Lower lobe of right lung (tissue), 2 donors: ENCODE data around the gene ZFYVE19. TPM values are rescaled to one million over a fixed set of nuclear protein-coding genes. Genes with fewer than 3 reads are reported as not detected.
"Not testable (repeated sequence)": the region's sequence is repeated elsewhere in the genome, so short reads cannot be mapped to it uniquely, and the experiment has no call there.

Experiments used
- ATAC-seq, 2 donors: fragments of 200-7000 bp; cut with Tn5 transposase; one replicate each; pipeline ENCODE4 v1.9.1; 2020 to 2022; ENCODE audit warnings: mild to moderate bottlenecking in 2 of 2, moderate library complexity in 2 of 2
- DNase-seq: peaks from one replicate; pipeline ENCODE4 v3.0.0-alpha.2; 2020
- H3K27ac ChIP-seq: fragments of 200-600 bp; one replicate; pipeline ENCODE4 v1.8.0; 2022
- H3K27me3 ChIP-seq: fragments of 200-600 bp; one replicate; pipeline ENCODE4 v1.8.0; 2022; ENCODE audit warnings: low read depth
- H3K36me3 ChIP-seq: fragments of 200-600 bp; one replicate; pipeline ENCODE4 v1.8.0; 2022; ENCODE audit warnings: mild to moderate bottlenecking
- H3K4me1 ChIP-seq: fragments of 200-600 bp; one replicate; pipeline ENCODE4 v1.8.0; 2022
- H3K4me3 ChIP-seq: fragments of 200-600 bp; one replicate; pipeline ENCODE4 v1.8.0; 2022; ENCODE audit warnings: mild to moderate bottlenecking
- H3K9me3 ChIP-seq: fragments of 200-600 bp; one replicate; pipeline ENCODE4 v1.8.0; 2022
- intact Hi-C: fragments of 100-400 bp; cut with DNase I; formaldehyde crosslinking; loops from one replicate; pipeline ENCODE4 v1.11.0; 2022
- total RNA-seq: library from RNA; stranded (reverse); fragmentation: NEBNext Ultra II Directional; extraction: Animal tissue kit (Norgen Biotek cat#: 25700); gene quantifications from one replicate; pipeline ENCODE4 v1.2.1, GENCODE V29; 2021
- TF ChIP-seq, protein P1 (sequence below): fragments of 200-600 bp; IDR thresholded peaks from one replicate; pipeline ENCODE4 v1.8.0; 2022; ENCODE audit warnings: antibody characterized with exemption, mild to moderate bottlenecking
- donor health status: DM: no; HTN: yes; CAD: no; lungs with severe emphysema.

ZFYVE19 gene
- total RNA-seq, 1 donor from 2014 or later: 29.6 TPM

DNA sequence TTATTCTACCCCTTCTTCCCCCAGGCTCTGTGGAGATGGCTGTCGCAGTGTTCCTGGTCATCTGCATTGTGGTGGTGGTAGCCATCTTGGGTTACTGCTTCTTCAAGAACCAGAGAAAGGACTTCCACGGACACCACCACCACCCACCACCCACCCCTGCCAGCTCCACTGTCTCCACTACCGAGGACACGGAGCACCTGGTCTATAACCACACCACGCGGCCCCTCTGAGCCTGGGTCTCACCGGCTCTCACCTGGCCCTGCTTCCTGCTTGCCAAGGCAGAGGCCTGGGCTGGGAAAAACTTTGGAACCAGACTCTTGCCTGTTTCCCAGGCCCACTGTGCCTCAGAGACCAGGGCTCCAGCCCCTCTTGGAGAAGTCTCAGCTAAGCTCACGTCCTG lies 49.9 kb downstream of the ZFYVE19 start:
- TF ChIP-seq, protein P1, sequence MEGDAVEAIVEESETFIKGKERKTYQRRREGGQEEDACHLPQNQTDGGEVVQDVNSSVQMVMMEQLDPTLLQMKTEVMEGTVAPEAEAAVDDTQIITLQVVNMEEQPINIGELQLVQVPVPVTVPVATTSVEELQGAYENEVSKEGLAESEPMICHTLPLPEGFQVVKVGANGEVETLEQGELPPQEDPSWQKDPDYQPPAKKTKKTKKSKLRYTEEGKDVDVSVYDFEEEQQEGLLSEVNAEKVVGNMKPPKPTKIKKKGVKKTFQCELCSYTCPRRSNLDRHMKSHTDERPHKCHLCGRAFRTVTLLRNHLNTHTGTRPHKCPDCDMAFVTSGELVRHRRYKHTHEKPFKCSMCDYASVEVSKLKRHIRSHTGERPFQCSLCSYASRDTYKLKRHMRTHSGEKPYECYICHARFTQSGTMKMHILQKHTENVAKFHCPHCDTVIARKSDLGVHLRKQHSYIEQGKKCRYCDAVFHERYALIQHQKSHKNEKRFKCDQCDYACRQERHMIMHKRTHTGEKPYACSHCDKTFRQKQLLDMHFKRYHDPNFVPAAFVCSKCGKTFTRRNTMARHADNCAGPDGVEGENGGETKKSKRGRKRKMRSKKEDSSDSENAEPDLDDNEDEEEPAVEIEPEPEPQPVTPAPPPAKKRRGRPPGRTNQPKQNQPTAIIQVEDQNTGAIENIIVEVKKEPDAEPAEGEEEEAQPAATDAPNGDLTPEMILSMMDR: no peak
- intact Hi-C loops: no loop called here
- DNase-seq (no peak), ATAC-seq (no peak)
- no peak overlapping the region for H3K4me3 ChIP-seq
- H3K27me3 ChIP-seq: no peaks in the 10 kb centered on the region
- H3K36me3 ChIP-seq: peaks cover 45% of the 10 kb centered on the region
- H3K4me1 ChIP-seq: peaks cover 23% of the 10 kb centered on the region
- no peak overlapping the region for H3K27ac ChIP-seq
- no peaks in the 10 kb centered on the region for H3K9me3 ChIP-seq

DNA sequence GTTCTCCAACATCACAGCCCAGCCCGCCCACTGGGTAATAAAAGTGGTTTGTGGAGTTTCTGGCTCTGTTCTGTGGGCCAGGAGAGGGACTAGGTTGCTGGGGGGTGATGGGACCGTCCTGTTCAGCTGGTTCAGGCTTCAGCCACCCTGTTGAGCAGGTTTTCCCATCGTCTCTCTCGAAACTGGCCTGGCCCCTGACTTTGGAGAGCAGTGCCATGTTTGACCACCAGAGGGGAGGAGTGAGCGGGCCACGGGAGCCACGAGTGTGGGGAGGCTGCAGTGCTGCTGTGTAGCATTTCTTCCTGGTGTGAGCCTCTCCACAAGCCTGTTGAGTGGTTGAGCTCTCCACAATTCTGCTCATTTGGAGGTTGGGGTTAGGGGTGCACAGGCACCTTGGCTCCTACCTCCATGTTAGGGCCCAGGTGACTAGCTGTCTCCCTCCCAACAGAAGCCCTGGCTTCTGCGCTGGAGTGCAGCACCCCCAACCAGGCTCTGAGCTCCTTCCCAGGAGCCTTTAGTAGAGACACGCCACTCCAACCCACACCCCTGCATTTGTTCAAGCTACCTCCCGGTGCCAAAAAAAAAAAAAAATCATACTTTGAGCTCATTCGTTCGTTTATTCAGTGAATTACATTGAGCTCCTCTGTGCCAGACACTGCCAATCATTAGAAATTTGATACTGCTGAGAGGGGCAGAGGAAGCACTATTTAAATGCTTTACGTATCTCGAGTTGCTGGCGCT lies 50.9 kb downstream of the ZFYVE19 start:
- intact Hi-C loops: no loop called here
- Histone ChIP-seq H3K4me3 (no peak overlapping the region), H3K27me3 (no peaks in the 10 kb centered on the region), H3K4me1 (peaks cover 23% of the 10 kb centered on the region), H3K9me3 (no peaks in the 10 kb centered on the region), H3K36me3 (peaks cover 45% of the 10 kb centered on the region), H3K27ac (no peak overlapping the region)
- DNase-seq: peak; percentile 87
- TF ChIP-seq, protein P1: peak; percentile 93
- peak; percentile 90 to 93 for ATAC-seq

- Histone ChIP-seq H3K36me3 (peaks cover 36% of the 10 kb centered on the region), H3K4me3 (no peak overlapping the region), H3K4me1 (peaks cover 23% of the 10 kb centered on the region), H3K9me3 (no peaks in the 10 kb centered on the region), H3K27ac (no peak overlapping the region), H3K27me3 (no peaks in the 10 kb centered on the region)
- intact Hi-C loops: no loop called here
- ATAC-seq (no peak), DNase-seq (no peak)
- TF ChIP-seq, protein P1: no peak
These were observed 51.8 kb downstream of the ZFYVE19 start for GRCh38 chr15:40858706-40859105.

- DNase-seq: peak; percentile 86
- ATAC-seq: peak; percentile 78 to 79
- Histone ChIP-seq H3K4me1 (peaks cover 23% of the 10 kb centered on the region), H3K27me3 (no peaks in the 10 kb centered on the region), H3K9me3 (no peaks in the 10 kb centered on the region), H3K36me3 (peaks cover 29% of the 10 kb centered on the region), H3K4me3 (no peak overlapping the region), H3K27ac (no peak overlapping the region)
- TF ChIP-seq, protein P1: peak; percentile 77
- intact Hi-C loops: no loop called here
These were observed 52.4 kb downstream of the ZFYVE19 start for GRCh38 chr15:40859206-40859851.

- H3K27me3 ChIP-seq, H3K9me3 ChIP-seq, DNase-seq, H3K4me3 ChIP-seq, H3K27ac ChIP-seq, ATAC-seq, intact Hi-C loops: not testable (repeated sequence)
- peaks cover 23% of the 10 kb centered on the region for H3K4me1 ChIP-seq
- H3K36me3 ChIP-seq: peaks cover 11% of the 10 kb centered on the region
These were observed 54.3 kb downstream of the ZFYVE19 start for GRCh38 chr15:40861147-40861546.

DNA sequence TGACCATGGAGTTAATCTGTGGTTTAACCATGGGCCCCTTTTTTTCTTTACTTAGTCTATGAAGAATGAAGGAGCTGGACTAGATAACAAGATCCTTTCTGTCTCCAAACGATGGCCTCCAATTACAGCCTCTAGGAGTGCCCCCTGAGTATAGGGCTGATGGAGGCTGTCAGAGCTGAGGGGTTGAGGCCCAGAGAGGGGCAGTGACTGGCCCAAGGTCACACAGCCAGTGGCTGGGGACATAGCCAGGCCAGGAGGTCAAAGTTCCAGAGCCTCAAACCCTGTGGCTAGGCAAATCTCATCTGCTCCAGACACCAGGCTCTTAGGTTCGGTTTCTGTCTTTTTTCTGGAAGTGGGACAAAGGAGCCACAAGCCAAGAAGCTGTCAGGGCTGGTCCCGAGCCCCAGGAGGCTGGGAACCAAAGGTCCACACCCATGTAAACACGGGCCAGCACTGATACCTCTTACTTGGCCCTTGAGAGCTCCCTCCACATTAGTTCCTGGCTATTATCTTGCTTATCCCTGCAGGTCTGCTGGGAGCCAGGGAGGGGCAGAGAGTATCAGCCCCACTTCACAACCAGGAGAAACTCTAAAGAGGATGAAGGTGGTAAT lies 56.9 kb downstream of the ZFYVE19 start:
- intact Hi-C loops: no loop called here
- Histone ChIP-seq H3K27ac (no peak overlapping the region), H3K4me1 (peaks cover 9% of the 10 kb centered on the region), H3K9me3 (no peaks in the 10 kb centered on the region), H3K27me3 (peaks cover 3% of the 10 kb centered on the region), H3K36me3 (no peaks in the 10 kb centered on the region), H3K4me3 (no peak overlapping the region)
- ATAC-seq (no peak), DNase-seq (no peak)
- TF ChIP-seq, protein P1: no peak
